Measurements from ENCODE around the gene POSTN.
"Not testable (repeated sequence)": the region's sequence is repeated elsewhere in the genome, so short reads cannot be mapped to it uniquely, and the experiment has no call there.

Gene POSTN

GRCh38 chr13:37594550-37594949 lies 4.0 kb downstream of the POSTN start:
- DNase-seq: no peak

- DNase-seq: not testable (repeated sequence)
Measured at GRCh38 chr13:37589381-37589780, 9.2 kb downstream of the POSTN start.

DNA sequence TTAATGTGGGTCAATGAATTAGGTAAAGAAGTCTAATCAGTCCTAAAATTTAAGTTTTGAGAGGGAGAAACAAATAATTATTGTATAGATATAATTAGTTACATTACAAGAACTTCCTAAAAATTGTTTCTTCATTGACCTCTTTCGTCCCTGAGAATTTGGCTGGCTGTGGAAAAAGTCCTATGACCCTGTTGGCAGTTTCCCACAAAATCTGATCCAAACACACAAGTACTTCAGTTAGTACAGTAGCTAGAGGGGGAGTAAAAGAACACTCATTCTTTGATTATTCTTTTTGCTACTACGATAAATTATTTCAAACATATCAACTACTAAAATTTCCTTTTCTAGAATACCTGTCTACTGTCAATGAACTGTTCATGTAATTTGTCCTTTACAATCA lies 11.3 kb downstream of the POSTN start:
- no peak for DNase-seq

GRCh38 chr13:37586164-37586563 lies 12.4 kb downstream of the POSTN start:
- no peak for DNase-seq

GRCh38 chr13:37585541-37585940 lies 13.0 kb downstream of the POSTN start:
- no peak for DNase-seq

GRCh38 chr13:37576601-37577000 lies 22.0 kb downstream of the POSTN start:
- DNase-seq: no peak

DNA sequence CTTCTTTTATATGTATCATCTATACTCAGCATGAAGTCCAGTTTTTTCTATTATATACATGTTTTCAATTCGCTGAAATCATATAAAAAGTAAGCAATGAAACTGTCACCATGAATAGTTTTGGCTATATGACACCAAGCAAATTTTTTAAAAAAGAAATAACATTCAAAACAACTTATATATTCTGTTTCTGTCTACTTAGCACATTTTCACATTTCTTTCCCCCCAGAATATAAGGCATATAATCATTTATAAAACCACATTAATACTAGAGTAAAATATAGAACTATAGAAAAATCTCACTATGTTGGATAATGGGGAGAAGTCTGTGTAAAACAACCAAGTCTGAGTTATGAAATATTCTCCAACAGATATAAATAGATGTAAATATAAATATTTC lies 33.1 kb downstream of the POSTN start:
- DNase-seq: no peak

GRCh38 chr13:37561031-37561430 lies 37.5 kb downstream of the POSTN start:
- no peak for DNase-seq

DNA sequence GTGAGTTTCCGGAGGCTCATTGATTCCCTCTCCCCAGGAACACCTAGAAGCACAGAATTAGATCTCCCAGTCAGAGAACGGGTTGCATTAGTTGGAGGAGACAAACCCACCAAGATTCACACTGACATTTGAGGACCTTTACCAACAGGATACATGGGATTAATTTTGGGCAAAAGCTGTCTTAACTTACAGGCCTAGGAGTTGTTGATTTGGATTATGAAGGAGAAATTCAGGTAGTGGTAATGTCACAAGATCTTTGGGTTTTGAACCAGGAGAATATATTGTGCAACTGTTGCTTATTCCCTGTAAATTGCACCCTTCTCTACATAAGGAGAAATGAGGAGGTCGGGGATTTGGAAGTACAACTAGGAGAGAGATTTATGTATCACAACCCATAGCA lies 38.0 kb downstream of the POSTN start:
- DNase-seq: no peak

DNA sequence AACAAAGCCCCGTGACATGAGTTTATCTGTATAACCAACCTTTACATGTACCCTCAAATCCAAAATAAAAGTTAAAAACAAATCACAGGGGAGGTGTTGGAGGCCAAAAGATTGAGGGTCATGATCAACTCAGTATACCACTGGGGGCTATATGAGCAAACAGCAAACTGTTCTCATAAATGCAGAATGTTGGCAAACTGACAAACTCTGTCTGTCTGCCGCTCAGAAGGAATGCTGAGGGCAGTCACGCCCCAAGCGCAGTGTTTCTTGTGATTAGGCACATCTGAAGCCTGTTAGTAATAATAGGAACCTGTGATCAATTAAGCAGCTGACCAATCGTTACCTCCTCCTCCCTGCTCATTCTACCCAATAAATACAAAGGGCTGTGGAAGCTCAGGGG lies 39.8 kb downstream of the POSTN start:
- DNase-seq: not testable (repeated sequence)

- DNase-seq: no peak
Measured at GRCh38 chr13:37546087-37546486, 52.5 kb downstream of the POSTN start.

DNA sequence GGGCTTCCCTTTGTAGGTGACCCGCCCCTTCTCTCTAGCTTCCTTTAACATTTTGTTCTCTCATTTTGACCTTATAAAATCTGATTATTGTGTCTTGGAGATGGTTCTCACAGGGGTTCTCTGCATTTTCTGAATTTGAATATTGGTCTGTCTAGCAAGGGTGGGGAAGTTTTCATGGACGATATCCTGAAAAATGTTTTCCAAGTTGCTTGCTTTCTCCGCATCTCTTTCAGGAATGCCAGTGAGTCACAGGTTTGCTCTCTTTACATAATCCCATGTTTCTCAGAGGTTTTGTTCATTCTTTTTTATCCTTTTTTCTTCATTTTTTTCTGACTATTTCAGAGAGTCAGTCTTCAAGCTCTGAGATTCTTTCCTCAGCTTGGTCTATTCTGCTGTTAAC lies 53.6 kb downstream of the POSTN start:
- no peak for DNase-seq

- no peak for DNase-seq
Measured at GRCh38 chr13:37539976-37540605, 58.5 kb downstream of the POSTN start.

DNA sequence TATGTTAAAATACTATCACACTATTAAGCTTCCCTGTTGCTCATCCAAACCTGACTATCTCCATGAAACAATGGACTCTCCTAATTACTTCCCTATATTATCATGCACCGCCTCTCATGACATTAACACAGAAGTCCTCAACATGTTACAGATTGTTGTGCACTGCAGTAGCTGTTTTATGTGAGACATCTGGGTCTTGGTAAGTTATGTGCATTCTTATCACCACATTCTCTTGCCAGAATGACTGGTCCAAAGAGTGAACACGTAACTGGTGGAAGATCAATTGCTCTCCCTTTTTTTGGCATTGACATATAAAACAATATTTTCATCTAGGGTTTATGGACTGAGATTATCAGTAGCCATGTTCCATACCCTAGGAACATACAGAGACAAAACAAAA lies 59.4 kb downstream of the POSTN start:
- DNase-seq: no peak

- DNase-seq: no peak
Measured at GRCh38 chr13:37535501-37535900, 63.1 kb downstream of the POSTN start.

DNA sequence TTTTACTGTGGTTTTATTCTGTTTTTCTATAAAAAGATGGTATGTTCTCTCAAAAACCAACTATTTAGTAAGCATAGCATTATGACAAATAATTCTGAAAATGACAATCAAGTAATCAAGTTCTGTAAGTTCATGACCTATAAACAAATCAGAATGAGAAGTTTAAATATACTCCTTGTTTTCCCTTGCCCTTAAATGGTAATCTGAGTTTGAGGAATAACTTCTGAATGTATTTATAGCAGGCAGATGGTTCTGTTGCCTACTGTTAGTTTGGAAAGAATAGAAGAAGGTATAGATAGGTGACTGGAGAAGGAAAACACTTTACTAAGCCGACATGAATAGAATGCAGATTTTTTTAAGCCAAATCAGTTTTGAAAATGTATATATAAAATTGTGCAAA lies 63.9 kb downstream of the POSTN start:
- no peak for DNase-seq

GRCh38 chr13:37534181-37534580 lies 64.4 kb downstream of the POSTN start:
- DNase-seq: no peak

- no peak for DNase-seq
Measured at GRCh38 chr13:37531049-37531448, 67.5 kb downstream of the POSTN start.

- no peak for DNase-seq
Measured at GRCh38 chr13:37529751-37530385, 68.7 kb downstream of the POSTN start.

DNA sequence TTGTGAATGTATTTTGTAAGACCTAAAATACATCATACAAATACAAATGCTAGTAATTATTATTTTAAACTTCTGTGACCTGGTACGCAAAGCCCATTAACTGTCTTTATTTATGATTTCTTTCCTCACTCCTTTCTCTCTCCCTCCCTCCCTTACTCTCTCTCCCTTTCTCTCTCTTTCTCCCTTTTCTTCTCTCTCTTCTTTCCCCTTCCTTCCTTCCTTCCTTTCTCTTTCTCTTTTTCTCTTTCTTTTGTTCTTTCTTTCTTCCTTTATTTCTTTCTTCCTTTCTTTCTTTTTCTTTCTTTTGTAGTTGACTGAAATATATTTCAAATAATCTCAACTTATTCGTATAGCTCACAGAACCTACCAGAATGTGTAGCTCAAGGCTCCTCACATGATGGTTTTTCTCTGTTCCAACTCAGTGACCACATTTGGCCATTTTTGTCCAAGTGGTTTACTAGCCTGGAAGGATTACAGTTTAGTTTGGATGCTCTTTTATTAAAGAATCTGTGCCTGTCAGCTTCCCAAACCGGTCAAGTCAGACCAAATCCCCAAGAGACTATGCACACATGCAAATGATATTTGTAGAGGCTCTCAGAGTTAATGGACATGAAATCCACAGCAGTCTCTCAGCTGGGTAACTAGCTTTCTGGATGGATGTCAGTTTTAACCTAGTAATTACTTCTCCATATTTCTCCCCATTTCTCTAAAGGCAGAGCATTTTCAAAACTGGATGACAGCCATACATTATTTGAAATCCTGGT lies 71.7 kb downstream of the POSTN start:
- no peak for DNase-seq

DNA sequence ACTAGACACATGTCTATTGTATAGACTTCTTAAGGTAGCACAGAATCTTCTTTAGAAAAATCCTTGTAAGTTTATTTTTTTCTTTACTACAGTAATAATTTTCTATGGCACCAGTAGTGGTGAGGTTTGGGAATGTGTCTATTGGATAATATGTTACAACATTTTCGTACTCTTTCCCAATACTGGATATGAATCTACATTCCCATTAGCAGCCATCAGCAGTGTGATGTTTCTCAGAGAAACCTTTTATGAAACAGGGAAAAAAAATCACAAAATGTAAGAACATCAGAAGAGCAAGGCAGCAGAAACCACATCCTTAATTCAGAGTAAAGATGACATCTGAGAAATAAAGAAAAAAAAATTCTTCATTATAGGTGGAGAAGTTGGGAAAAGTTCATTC lies 83.3 kb downstream of the POSTN start:
- no peak for DNase-seq
